Caco-2 (cell line): ENCODE results near the gene RERE. TPM values are rescaled to one million over a fixed set of nuclear protein-coding genes. Genes with fewer than 3 reads are reported as not detected.

Source experiments
- BruUV-seq: library from RNA; stranded (reverse); fragments of 400-500 nt; replicated peaks from 2 replicates; lab custom pipeline; 2021; lab: Mats Ljungman, UMichigan
- CTCF ChIA-PET: fragments of 300-600 bp; sonication (Branson Sonifier 250); formaldehyde crosslinking; loops from one replicate; lab custom pipeline; 2022; ENCODE audit warnings: antibody characterized with exemption; lab: Charles Lee
- POLR2A ChIA-PET: fragments of 300-600 bp; sonication (Branson Sonifier 250); formaldehyde crosslinking; loops from one replicate; lab custom pipeline; 2022; ENCODE audit warnings: antibody characterized with exemption; lab: Charles Lee
- DNase-seq, 2 experiments: peaks; one replicate each; pipeline versions ENCODE4 v3.0.0 to v3.0.0-alpha.2; 2020 to 2022
- H3K27me3 ChIP-seq: replicated peaks from 2 replicates; pipeline ENCODE4 v1.6.0; 2011; ENCODE audit warnings: low read length; ENCODE audit not compliant: control insufficient read depth, insufficient read depth
- H3K36me3 ChIP-seq: 2 replicates; pipeline ENCODE4 v1.5.1; 2011; ENCODE audit warnings: low read length; ENCODE audit not compliant: control insufficient read depth, insufficient read depth
- H3K4me1 ChIP-seq: fragments of 250-450 bp; sonication (Bioruptor Pico); 2 replicates; pipeline ENCODE4 v1.5.1; 2020; ENCODE audit warnings: mild to moderate bottlenecking
- H3K4me3 ChIP-seq: 2 replicates; pipeline ENCODE4 v1.5.1; 2011; ENCODE audit warnings: low read depth, mild to moderate bottlenecking, control low read depth, low read length
- H3K9me3 ChIP-seq: fragments of 250-450 bp; sonication (Bioruptor Pico); 2 replicates; pipeline ENCODE4 v1.5.1; 2020; ENCODE audit warnings: mild to moderate bottlenecking, moderate library complexity
- H3K27ac Mint-ChIP-seq: one replicate; pipeline ENCODE4 v1.8.0; 2022; ENCODE audit warnings: mixed read lengths; ENCODE audit not compliant: unreplicated experiment
- H3K27me3 Mint-ChIP-seq: one replicate; pipeline ENCODE4 v1.8.0; 2022; ENCODE audit warnings: mixed read lengths; ENCODE audit not compliant: insufficient read depth, unreplicated experiment
- H3K36me3 Mint-ChIP-seq: one replicate; pipeline ENCODE4 v1.8.0; 2022; ENCODE audit warnings: mild to moderate bottlenecking, mixed read lengths; ENCODE audit not compliant: insufficient read depth, unreplicated experiment
- H3K4me1 Mint-ChIP-seq: one replicate; pipeline ENCODE4 v1.8.0; 2022; ENCODE audit warnings: low read depth, mixed read lengths; ENCODE audit not compliant: unreplicated experiment
- H3K4me3 Mint-ChIP-seq: one replicate; pipeline ENCODE4 v1.8.0; 2022; ENCODE audit warnings: mild to moderate bottlenecking, moderate library complexity, mixed read lengths; ENCODE audit not compliant: unreplicated experiment
- H3K9me3 Mint-ChIP-seq: one replicate; pipeline ENCODE4 v1.8.0; 2022; ENCODE audit warnings: mixed read lengths; ENCODE audit not compliant: unreplicated experiment
- intact Hi-C: fragments of 100-400 bp; cut with micrococcal nuclease; formaldehyde crosslinking; loops from one replicate; pipeline ENCODE4 v1.10.0; 2022; ENCODE audit not compliant: unreplicated experiment
- total RNA-seq: library from RNA; stranded (reverse); gene quantifications from 2 replicates; pipeline ENCODE4 v1.2.3, GENCODE V29; 2022
- TF ChIP-seq, protein P1 (sequence below), 2 experiments: fragments of 200-600 bp in 1 of 2; IDR thresholded peaks; 1 replicate in 1 of 2; 2 replicates in 1 of 2; pipeline versions ENCODE4 v1.5.1 to v1.8.0; 2011 to 2022; ENCODE audit warnings: antibody characterized with exemption in 1 of 2, control low read depth in 1 of 2, inconsistent platforms in 1 of 2, low read depth in 1 of 2, low read length in 1 of 2, mild to moderate bottlenecking in 1 of 2, moderate library complexity in 1 of 2; ENCODE audit not compliant: insufficient read depth in 1 of 2, severe bottlenecking in 1 of 2, unreplicated experiment in 1 of 2

Gene RERE
- total RNA-seq, 1 experiment from 2014 or later = 85.2 TPM

DNA sequence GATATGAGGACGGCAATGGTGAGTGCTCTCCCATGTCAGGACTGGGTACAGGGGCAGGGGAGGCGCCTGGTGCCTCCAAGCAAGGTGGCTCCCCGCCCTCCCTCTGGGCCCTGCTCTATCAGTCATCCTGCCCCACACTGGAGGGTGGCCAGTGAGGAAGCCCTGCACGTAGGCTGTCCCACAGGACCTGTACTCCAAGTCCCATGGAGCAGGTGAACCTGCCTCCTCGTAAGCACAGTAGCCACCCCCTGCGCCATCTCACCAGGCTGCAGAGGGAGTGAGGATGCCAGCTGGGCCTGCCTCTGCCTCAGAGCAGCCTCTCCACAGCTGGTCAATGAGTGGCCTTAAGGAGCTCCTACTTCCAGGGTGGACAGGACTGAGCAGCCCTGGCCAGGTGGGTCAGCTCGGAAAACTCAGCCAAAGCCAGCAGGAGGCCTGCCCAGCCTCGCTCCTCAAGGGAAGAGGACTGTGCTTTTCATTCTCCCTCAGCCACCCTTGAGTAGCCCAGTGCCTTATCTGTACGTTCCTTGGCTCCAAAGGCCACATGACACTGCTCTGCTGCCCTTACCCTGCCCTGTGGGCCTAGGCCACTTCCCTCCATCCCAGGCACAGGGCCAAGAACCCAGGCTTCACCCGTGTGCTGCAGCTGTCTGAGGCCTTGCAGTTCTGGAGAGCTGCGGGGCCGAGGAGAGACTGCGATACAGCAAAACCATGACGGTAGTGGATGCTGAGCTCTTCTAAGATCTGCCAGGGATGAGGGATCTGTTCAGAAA lies 459.9 kb downstream of the RERE start:
- no peak overlapping the region for H3K4me3 Mint-ChIP-seq
- H3K27ac Mint-ChIP-seq = no peak overlapping the region
- Histone ChIP-seq H3K36me3 (peaks cover 1% of the 10 kb centered on the region), H3K4me3 (no peak overlapping the region), H3K9me3 (no peaks in the 10 kb centered on the region), H3K27me3 (no peaks in the 10 kb centered on the region), H3K4me1 (no peaks in the 10 kb centered on the region)
- DNase-seq = no peak
- intact Hi-C loops = no loop called here
- ChIA-PET CTCF (no interaction called here), POLR2A (no interaction called here)
- H3K27me3 Mint-ChIP-seq = no peaks in the 10 kb centered on the region
- no TSS peak for BruUV-seq
- TF ChIP-seq, protein P1, sequence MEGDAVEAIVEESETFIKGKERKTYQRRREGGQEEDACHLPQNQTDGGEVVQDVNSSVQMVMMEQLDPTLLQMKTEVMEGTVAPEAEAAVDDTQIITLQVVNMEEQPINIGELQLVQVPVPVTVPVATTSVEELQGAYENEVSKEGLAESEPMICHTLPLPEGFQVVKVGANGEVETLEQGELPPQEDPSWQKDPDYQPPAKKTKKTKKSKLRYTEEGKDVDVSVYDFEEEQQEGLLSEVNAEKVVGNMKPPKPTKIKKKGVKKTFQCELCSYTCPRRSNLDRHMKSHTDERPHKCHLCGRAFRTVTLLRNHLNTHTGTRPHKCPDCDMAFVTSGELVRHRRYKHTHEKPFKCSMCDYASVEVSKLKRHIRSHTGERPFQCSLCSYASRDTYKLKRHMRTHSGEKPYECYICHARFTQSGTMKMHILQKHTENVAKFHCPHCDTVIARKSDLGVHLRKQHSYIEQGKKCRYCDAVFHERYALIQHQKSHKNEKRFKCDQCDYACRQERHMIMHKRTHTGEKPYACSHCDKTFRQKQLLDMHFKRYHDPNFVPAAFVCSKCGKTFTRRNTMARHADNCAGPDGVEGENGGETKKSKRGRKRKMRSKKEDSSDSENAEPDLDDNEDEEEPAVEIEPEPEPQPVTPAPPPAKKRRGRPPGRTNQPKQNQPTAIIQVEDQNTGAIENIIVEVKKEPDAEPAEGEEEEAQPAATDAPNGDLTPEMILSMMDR (IDR thresholded peaks at IDR 0.05; ENCODE audit: insufficient read depth in 1 of 2, low read depth in 1 of 2, low read length in 1 of 2, severe bottlenecking in 1 of 2, unreplicated experiment in 1 of 2) = no peak
- no peaks in the 10 kb centered on the region for H3K4me1 Mint-ChIP-seq
- H3K36me3 Mint-ChIP-seq = peaks cover 75% of the 10 kb centered on the region
- no peaks in the 10 kb centered on the region for H3K9me3 Mint-ChIP-seq

DNA sequence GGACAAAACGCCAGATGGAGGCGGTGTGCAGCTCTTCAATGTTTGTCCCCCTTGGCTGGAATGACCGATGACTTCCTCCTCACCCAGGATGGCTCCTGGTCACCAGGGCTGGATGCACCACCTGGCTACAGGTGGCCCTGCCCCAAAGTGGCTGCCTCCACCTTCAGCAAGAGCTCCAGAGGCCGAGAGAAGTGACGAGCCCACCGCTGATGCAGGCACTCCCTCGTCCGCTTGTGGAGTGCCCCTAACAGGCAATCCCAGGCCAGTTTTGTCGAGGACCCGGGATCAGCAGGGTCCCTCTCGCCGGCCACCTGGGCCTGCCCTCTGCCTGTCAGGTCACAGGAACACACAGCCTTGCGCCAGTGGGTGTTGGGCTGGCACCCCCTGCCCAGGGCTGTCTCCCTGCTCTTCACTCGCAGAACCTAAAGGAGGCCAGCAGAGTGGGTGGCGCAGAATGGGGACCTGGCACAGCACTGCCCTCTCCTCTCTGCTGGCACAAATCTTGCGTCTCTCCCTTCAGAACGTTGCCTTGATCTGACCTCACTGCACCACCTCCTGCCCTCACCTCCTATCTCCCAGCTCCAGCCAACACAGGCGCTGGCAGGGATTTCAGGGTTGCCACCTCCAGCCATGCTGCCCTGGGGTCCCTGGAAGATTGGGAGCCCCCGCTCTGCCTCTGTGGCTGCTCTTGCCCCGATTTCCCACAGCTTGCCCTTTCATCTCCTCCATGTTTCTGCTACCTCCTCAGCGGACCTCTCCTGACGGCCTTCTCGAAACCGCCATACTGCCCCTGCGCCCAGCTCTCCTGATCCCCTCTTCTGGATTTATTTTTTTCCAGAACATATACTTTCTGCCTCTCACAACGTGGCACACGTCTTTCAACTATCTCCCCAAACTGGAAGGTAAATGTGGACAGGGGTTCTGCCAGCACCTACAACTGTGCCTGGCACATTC lies 460.9 kb downstream of the RERE start:
- no peaks in the 10 kb centered on the region for H3K9me3 ChIP-seq
- no peak overlapping the region for H3K27ac Mint-ChIP-seq
- TF ChIP-seq, protein P1 (IDR thresholded peaks at IDR 0.05; ENCODE audit: insufficient read depth in 1 of 2, low read depth in 1 of 2, low read length in 1 of 2, severe bottlenecking in 1 of 2, unreplicated experiment in 1 of 2) = no peak
- no peak overlapping the region for H3K4me3 Mint-ChIP-seq
- no peaks in the 10 kb centered on the region for H3K9me3 Mint-ChIP-seq
- ChIA-PET POLR2A (no interaction called here), CTCF (interaction anchor here (0.7 kb wide), 1 partner anchor 447 kb away, joined by 3 read pairs; no protein-coding TSS in a partner anchor)
- no peaks in the 10 kb centered on the region for H3K27me3 Mint-ChIP-seq
- H3K4me3 ChIP-seq = no peak overlapping the region
- no TSS peak for BruUV-seq
- peaks cover 1% of the 10 kb centered on the region for H3K36me3 ChIP-seq
- no peaks in the 10 kb centered on the region for H3K4me1 Mint-ChIP-seq
- peaks cover 74% of the 10 kb centered on the region for H3K36me3 Mint-ChIP-seq
- H3K4me1 ChIP-seq = no peaks in the 10 kb centered on the region
- no peak for DNase-seq
- H3K27me3 ChIP-seq = no peaks in the 10 kb centered on the region
- intact Hi-C loops = no loop called here
